ENCODE results near the gene CDH13. TPM values are rescaled to one million over a fixed set of nuclear protein-coding genes. Genes with fewer than 3 reads are reported as not detected.

Gene CDH13
- total RNA-seq, 1 donor from 2014 or later: 81.1 TPM

GRCh38 chr16:83494459-83494858 is 867.7 kb downstream of the CDH13 start:
- Mint-ChIP-seq H3K4me1 (ENCODE audit: low read depth, unreplicated experiment) (no peaks in the 10 kb centered on the region), H3K27me3 (ENCODE audit: unreplicated experiment) (no peaks in the 10 kb centered on the region), H3K4me3 (ENCODE audit: unreplicated experiment) (no peak overlapping the region), H3K9me3 (ENCODE audit: unreplicated experiment) (peaks cover 1% of the 10 kb centered on the region), H3K36me3 (ENCODE audit: unreplicated experiment) (peaks cover 5% of the 10 kb centered on the region), H3K27ac (ENCODE audit: unreplicated experiment) (no peak overlapping the region)
- DNase-seq: no peak
- TF ChIP-seq CTCF (IDR thresholded peaks at IDR 0.05; ENCODE audit: partially characterized antibody, unreplicated experiment): no peak

DNA sequence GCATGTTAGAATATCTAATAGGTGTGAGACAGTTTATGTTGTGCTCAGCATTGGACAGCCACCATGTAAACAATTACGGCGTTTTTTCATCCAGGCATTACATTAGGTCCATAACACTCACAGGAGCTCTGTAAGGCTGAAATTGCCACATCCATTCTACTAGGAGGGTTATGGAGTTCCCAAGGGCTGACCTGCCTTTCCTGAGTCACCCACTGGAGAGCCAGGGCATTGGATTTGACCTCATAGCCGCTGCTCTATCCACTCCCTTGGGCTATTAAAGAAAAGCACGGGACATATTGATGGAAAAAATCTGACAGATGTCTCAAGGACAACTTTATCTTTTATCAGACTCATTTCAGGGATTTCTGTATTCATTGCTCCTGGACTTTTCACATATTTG is 874.7 kb downstream of the CDH13 start:
- Mint-ChIP-seq H3K4me3 (ENCODE audit: unreplicated experiment) (no peak overlapping the region), H3K27ac (ENCODE audit: unreplicated experiment) (no peak overlapping the region), H3K9me3 (ENCODE audit: unreplicated experiment) (peaks cover 1% of the 10 kb centered on the region), H3K36me3 (ENCODE audit: unreplicated experiment) (no peaks in the 10 kb centered on the region), H3K27me3 (ENCODE audit: unreplicated experiment) (no peaks in the 10 kb centered on the region), H3K4me1 (ENCODE audit: low read depth, unreplicated experiment) (no peaks in the 10 kb centered on the region)
- DNase-seq: no peak
- no peak for TF ChIP-seq CTCF (IDR thresholded peaks at IDR 0.05; ENCODE audit: partially characterized antibody, unreplicated experiment)

- H3K4me1 Mint-ChIP-seq (ENCODE audit: low read depth, unreplicated experiment): no peaks in the 10 kb centered on the region
- no peaks in the 10 kb centered on the region for H3K27me3 Mint-ChIP-seq (ENCODE audit: unreplicated experiment)
- H3K27ac Mint-ChIP-seq (ENCODE audit: unreplicated experiment): no peak overlapping the region
- DNase-seq: no peak
- TF ChIP-seq CTCF (IDR thresholded peaks at IDR 0.05; ENCODE audit: partially characterized antibody, unreplicated experiment): no peak
- H3K9me3 Mint-ChIP-seq (ENCODE audit: unreplicated experiment): no peaks in the 10 kb centered on the region
- H3K4me3 Mint-ChIP-seq (ENCODE audit: unreplicated experiment): no peak overlapping the region
- no peaks in the 10 kb centered on the region for H3K36me3 Mint-ChIP-seq (ENCODE audit: unreplicated experiment)
Measured at GRCh38 chr16:83508295-83508694, 881.5 kb downstream of the CDH13 start.

- Mint-ChIP-seq H3K9me3 (ENCODE audit: unreplicated experiment) (no peaks in the 10 kb centered on the region), H3K27ac (ENCODE audit: unreplicated experiment) (no peak overlapping the region), H3K4me1 (ENCODE audit: low read depth, unreplicated experiment) (no peaks in the 10 kb centered on the region), H3K36me3 (ENCODE audit: unreplicated experiment) (no peaks in the 10 kb centered on the region), H3K4me3 (ENCODE audit: unreplicated experiment) (no peak overlapping the region), H3K27me3 (ENCODE audit: unreplicated experiment) (no peaks in the 10 kb centered on the region)
- no peak for DNase-seq
- no peak for TF ChIP-seq CTCF (IDR thresholded peaks at IDR 0.05; ENCODE audit: partially characterized antibody, unreplicated experiment)
Measured at GRCh38 chr16:83509316-83509715, 882.5 kb downstream of the CDH13 start.

GRCh38 chr16:83510906-83511305 is 884.1 kb downstream of the CDH13 start:
- Mint-ChIP-seq H3K27ac (ENCODE audit: unreplicated experiment) (no peak overlapping the region), H3K36me3 (ENCODE audit: unreplicated experiment) (peaks cover 3% of the 10 kb centered on the region)
- TF ChIP-seq CTCF (IDR thresholded peaks at IDR 0.05; ENCODE audit: partially characterized antibody, unreplicated experiment): no peak

More at GRCh38 chr16:83510906-83511305, 884.1 kb downstream of the CDH13 start:
- H3K9me3 Mint-ChIP-seq (ENCODE audit: unreplicated experiment): peaks cover 1% of the 10 kb centered on the region
- no peaks in the 10 kb centered on the region for H3K27me3 Mint-ChIP-seq (ENCODE audit: unreplicated experiment)
- no peak for DNase-seq
- no peaks in the 10 kb centered on the region for H3K4me1 Mint-ChIP-seq (ENCODE audit: low read depth, unreplicated experiment)
- no peak overlapping the region for H3K4me3 Mint-ChIP-seq (ENCODE audit: unreplicated experiment)
